Stimulated activated CD4-positive, alpha-beta T cell treated with anti-CD3 and anti-CD28 coated beads, Interleukin-1b, Interleukin-23, amount 100 ng/mL, for 1 hour (primary cell): ENCODE data around the gene CATSPER3.

ENCODE experiments used
- DNase-seq, 2 donors: peaks; one replicate each; pipeline ENCODE4 v3.0.0-alpha.2; 2020; ENCODE audit warnings: low read depth in 2 of 2

CATSPER3 gene

DNA sequence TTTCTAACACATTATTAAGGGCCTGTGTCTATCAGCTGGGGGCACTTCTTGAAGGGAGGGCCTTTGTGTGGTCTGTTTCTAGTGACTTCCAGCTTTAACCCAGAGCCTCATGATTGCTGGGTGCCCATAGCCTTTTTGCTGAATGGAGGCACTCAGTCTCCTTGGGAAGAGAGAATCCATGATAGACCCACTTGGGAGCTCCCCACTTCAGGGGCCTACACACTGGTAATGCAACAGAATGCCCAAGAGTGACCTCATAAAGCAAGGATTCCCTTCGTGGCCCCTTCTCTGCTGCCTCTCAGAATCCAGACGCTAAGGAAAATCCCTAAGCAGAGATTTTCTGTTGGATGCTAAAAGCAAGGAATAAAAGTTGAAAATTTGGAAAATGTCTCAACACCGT is at the start of gene CATSPER3:
Gene CATSPER3 (plus strand): TSS at position 301 of the 400 bp plus-strand sequence. CDS start 85 bp downstream, at position 386.
- no peak for DNase-seq

GRCh38 chr5:134918861-134919260 is 48.8 kb upstream of the CATSPER3 start:
- DNase-seq = no peak

GRCh38 chr5:134920848-134921575 is 46.7 kb upstream of the CATSPER3 start:
- no peak for DNase-seq

- DNase-seq = no peak
These were observed 35.2 kb upstream of the CATSPER3 start for GRCh38 chr5:134932508-134932907.

- DNase-seq = no peak
These were observed 33.5 kb upstream of the CATSPER3 start for GRCh38 chr5:134934202-134934601.

GRCh38 chr5:134935711-134936602 is 31.8 kb upstream of the CATSPER3 start:
- no peak for DNase-seq

GRCh38 chr5:134937526-134937925 is 30.2 kb upstream of the CATSPER3 start:
- DNase-seq = no peak

GRCh38 chr5:134938030-134938429 is 29.7 kb upstream of the CATSPER3 start:
- DNase-seq = no peak

DNA sequence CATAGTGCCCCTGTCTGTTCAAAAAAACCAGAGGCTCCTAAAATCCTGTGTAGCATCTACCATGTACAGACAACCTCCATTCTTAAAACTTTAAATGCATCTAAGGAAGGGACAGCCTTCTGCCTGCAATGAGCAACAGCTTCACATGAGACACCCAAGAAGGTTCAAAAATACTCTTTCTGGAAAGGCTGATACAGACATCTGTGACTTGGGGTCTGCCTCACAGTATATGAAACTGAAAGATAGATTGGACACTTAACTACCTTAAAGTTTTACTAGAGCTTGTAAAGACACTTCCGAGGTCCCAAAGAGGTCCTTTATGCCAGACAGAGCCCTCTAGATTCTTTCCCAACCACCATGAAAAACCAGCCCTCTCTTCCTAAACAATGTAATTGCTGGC is 28.2 kb upstream of the CATSPER3 start:
- no peak for DNase-seq

- no peak for DNase-seq
These were observed 24.2 kb upstream of the CATSPER3 start for GRCh38 chr5:134943547-134943946.

GRCh38 chr5:134944630-134945029 is 23.1 kb upstream of the CATSPER3 start:
- no peak for DNase-seq

- DNase-seq = no peak
These were observed 22.7 kb upstream of the CATSPER3 start for GRCh38 chr5:134945041-134945440.

GRCh38 chr5:134948911-134949310 is 18.8 kb upstream of the CATSPER3 start:
- no peak for DNase-seq

GRCh38 chr5:134949316-134949715 is 18.4 kb upstream of the CATSPER3 start:
- no peak for DNase-seq

GRCh38 chr5:134957920-134958608 is 9.6 kb upstream of the CATSPER3 start:
- DNase-seq = no peak

DNA sequence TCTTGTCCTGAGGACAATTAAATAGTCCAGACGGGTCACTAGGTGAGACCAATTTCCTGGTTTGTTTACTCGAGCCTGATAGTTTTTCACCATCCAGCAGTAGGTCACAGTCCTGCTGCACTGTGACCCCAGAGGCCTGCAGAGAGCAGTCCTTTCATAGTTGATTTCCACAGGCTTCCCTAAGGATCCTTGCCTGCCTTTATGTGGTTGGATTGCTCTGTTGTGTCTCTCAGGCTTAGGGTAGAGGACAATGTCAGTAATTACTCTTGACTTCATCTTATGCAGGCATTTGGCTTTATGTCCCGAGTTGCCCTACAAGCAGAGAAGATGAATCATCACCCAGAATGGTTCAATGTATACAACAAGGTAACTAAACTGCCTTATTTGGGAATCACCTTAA is 9.0 kb upstream of the CATSPER3 start:
- DNase-seq = no peak

DNA sequence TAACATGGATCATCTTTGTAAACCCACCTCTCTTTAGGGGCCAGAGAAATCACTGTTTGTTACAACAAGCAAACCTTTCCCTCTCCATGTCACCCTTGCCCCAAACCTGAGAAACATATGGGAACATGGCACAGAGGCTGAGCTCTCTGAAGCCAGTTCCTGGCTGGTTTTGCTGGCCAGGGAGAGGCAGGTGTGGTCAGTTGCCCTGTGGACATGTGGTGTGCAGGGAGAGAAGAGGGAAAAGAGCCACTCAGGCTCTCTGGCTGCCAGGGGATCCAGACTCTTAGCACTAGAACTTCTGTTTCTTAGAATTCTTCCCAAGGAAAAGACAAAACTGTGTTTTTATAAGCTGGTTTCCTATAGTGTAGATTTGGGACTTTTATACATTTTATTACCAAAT is 4.6 kb upstream of the CATSPER3 start:
- no peak for DNase-seq

DNA sequence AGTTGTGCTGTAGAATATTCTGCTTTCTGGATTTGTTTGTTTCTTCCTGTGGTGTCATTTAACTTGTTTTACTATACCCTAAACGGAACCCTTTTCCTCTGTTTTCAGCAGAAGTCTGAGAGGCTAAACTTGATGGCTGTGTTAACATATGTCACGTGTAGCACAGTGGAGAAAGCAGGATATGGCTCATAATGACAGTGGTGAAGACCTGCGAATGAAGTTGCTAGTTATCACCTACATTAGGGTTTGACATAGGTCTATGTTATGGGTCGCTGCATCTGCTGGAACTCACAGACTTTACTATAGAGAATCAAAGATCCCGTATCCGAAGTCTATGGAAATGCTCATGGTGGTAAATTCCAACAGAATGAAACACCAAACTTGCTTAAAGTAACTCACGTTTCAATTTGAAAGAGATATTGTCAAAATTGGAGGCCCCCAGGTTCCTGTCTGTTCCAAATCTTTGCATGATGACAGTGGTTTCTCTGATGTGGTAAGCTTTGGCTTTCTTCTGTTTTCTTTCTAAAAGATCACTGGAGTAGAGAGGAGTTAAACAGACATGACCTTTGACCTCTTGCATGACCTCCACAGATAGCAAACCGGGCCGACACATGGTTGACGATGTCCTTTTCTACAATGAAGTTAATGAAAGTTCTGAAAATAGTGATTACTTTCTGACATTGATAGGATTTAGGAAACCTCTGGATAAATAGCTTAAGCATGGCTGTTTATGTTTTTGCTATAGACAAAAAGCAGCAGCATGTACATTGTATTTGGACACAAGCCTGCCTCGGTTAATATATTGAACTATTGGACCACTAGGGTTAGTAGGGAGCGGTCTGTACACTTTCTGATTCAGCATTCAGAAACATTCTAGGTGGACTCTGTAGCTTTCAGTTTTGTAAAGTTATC is 3.1 kb upstream of the CATSPER3 start:
- no peak for DNase-seq

DNA sequence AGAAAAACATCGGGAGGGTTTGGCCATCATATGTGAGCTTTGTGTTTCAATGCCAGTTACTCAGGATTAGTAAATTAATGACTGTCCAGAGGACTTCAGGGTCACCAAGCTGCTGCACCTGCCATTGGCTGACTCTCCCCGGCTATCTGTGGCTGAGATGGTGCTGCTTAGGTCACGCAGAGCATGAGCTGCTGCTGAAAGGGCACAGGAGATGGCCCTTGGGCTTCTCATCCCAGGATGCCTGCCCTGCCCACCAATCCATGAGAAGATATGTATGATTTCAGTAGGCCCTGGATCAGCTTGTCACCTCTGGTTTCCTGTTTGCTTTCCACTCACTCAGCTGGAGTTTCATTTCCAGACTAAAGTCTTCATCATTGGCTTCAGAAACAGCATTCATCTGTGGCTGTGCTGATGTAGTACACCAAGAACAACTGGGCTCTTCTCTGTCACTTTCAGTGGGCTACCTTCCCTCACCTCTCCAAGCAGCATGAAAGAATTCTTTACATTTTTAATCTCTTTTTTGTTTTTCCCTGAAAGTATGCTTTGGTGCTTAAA is 2.4 kb upstream of the CATSPER3 start:
- no peak for DNase-seq

- DNase-seq = no peak
These were observed 348 bp downstream of the CATSPER3 start for GRCh38 chr5:134968055-134968454.

DNA sequence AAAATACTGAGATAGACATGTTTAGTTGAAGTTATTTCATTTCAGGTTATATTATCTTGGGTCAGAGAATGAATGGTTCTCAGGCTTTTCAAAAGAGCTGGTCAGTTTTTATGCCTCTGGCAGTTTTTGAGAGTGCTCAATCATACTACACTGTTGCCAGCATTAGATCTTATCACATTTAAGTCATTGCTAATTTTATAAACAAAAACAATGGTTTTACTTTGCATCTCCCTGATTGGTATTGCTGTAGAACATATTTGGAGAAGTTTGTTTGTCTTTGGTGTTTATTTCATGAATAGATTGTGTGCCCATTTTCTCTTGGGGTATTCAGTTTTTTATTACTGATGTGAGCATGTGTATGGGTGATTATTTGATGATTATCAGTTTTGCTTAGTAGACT is 1.5 kb downstream of the CATSPER3 start:
- no peak for DNase-seq
